GM19397 (cell line): ENCODE measurements around the gene DPYSL4.

Source experiments
- ATAC-seq: cut with Tn5 transposase; IDR thresholded peaks from one replicate; pipeline ENCODE4 v1.9.1; 2021; ENCODE audit warnings: mild to moderate bottlenecking, moderate library complexity; ENCODE audit not compliant: unreplicated experiment

Gene DPYSL4

DNA sequence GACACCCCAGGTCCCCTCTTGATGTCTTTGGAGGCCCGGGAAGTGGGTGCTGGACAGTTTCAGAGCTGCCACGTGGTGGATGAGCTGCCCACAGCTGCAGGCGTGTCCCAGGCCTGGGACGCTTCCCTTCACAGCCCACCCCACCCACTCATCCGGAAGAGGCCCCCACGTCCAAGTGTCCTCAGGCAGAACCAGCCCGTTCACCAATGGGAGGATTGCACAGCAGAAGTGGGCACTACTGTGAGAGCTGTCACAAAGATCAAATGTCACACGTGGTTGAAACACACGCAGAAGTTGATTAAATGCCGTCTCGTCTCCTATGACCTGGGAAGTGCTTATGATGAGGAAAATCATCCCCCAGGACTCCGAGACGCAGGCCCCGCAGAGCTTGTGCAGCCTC lies 68.1 kb downstream of the DPYSL4 start:
- no peak for ATAC-seq
